Adrenal gland (tissue), 12 donors: ENCODE results near the gene TPO. TPM values are rescaled to one million over a fixed set of nuclear protein-coding genes. Genes with fewer than 3 reads are reported as not detected.

Experiments
- DNase-seq, 7 donors: peaks; one replicate each; pipeline ENCODE4 v3.0.0-alpha.2; 2019 to 2020
- H3K27ac ChIP-seq, 5 donors: fragments of 200-600 bp; sonication (generic) in 4 of 5; 1 replicate in 3 of 5; 2 replicates in 2 of 5; pipeline versions ENCODE4 v1.5.1 to v1.8.0; 2016 to 2020; ENCODE audit warnings: mild to moderate bottlenecking in 1 of 5
- H3K27me3 ChIP-seq: fragments of 200-600 bp; 2 replicates; pipeline ENCODE4 v1.8.0; 2021
- H3K36me3 ChIP-seq, 2 donors: fragments of 200-600 bp; replicated peaks in 1 of 2; 1 replicate in 1 of 2; 2 replicates in 1 of 2; pipeline versions ENCODE4 v1.5.1 to v1.8.0; 2018 to 2022
- H3K4me1 ChIP-seq, 2 donors: fragments of 200-600 bp; replicated peaks in 1 of 2; 1 replicate in 1 of 2; 2 replicates in 1 of 2; pipeline versions ENCODE4 v1.5.1 to v1.8.0; 2018 to 2021
- H3K4me3 ChIP-seq, 4 donors: fragments of 200-600 bp; sonication (generic) in 3 of 4; one replicate each; pipeline ENCODE4 v1.5.1; 2016 to 2018
- H3K9me3 ChIP-seq, 3 donors: fragments of 200-600 bp; sonication (generic) in 1 of 3; replicated peaks in 1 of 3; 1 replicate in 2 of 3; 2 replicates in 1 of 3; pipeline versions ENCODE4 v1.5.1 to v1.8.0; 2016 to 2021
- CTCF ChIP-seq, 6 experiments: fragments of 450-650 bp in 4 of 6; fragments of 200-600 bp in 2 of 6; sonication (generic) in 1 of 6; IDR thresholded peaks; 1 replicate in 5 of 6; 2 replicates in 1 of 6; pipeline versions ENCODE4 v1.5.1 to v1.8.0; 2016 to 2021; ENCODE audit warnings: antibody characterized with exemption in 6 of 6, mild to moderate bottlenecking in 2 of 6, moderate library complexity in 1 of 6
- POLR2A ChIP-seq, 2 donors: fragments of 450-650 bp; IDR thresholded peaks; one replicate each; pipeline ENCODE4 v1.6.1; 2017; ENCODE audit warnings: antibody characterized with exemption in 2 of 2, mild to moderate bottlenecking in 2 of 2, moderate library complexity in 1 of 2
- WGBS, 4 donors: extraction: QIAGEN DNeasy Blood & Tissue Kit in 2 of 4; methylation state at CpG; one replicate each; pipeline versions ENCODE4 v1.1.5 to v1.1.7; 2013 to 2017; 5-methylcytosine and 5-hydroxymethylcytosine counted together
- intact Hi-C, 2 donors: fragments of 100-400 bp; cut with DNase I; formaldehyde crosslinking; loops; one replicate each; pipeline versions ENCODE4 v1.14.1 to v1.15.0; 2022 to 2023
- polyA plus RNA-seq, 3 donors: library from polyadenylated mRNA; stranded (reverse); fragments of 200-250 nt in 2 of 3; fragments of 350-450 nt in 1 of 3; fragmentation: Illumina TruSeq in 1 of 3; extraction: RNeasy Lipid Tissue Mini Kit (QIAGEN cat#74804) in 1 of 3; gene quantifications; one replicate each; pipeline ENCODE4 v1.2.3, GENCODE V29; 2013 to 2014
- total RNA-seq, 9 donors: library from RNA; depleted of rRNA in 4 of 9; stranded (reverse); fragments of >200 nt in 4 of 9; fragments of 120-200 nt in 1 of 9; fragmentation: NEBNext Ultra II Directional in 1 of 9; extraction: Animal tissue kit (Norgen Biotek cat#: 25700) in 1 of 9; gene quantifications; one replicate each; pipeline versions ENCODE4 v1.1.0 to v1.2.4, GENCODE V29; 2013 to 2023
- donor health status: healthy with polysubstance abuse.
- donor health status: Bipolar disorder and iron deficiency.
- donor health status: DM: yes; HTN: yes; CAD: no.
- donor health status: DM: no; HTN: no; CAD: no.
- donor health status: DM: no; HTN: no; CAD: no.
- donor health status: DM: yes; HTN: yes; CAD: no.

TPO gene
- total and polyA plus RNA-seq, 12 donors, result 0.08 to 16.0 (median 1.6) TPM; not detected in 8

DNA sequence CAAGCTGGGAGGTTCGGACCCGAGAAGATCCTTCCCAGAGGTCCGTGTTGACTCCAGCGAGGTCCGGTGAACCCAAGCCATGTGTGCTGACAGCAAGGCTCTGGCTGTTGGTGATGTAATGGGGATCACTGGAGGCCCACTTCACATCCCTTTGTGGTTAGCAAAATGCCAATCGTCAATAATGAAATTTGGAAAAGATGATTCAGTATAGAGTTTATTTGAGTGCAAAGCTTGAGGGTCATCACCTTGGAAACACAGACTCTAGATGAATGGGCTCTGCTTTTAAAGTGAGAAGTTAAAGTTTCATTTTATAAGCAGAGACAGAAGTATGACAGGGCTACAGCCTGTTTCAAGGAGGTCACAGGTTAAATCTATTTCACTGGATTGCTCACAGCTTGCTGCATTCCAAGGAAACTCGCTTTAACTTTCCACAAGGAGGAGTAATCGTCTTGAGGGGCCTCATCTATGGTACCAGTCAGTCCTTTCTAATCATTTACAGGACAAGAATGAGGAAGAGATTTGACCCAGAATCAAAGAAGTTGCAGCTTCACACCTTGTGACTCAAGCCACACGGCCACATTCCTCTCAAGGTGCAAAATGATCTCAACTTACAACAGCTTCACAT lies 140.5 kb downstream of the TPO start:
- intact Hi-C loops, result no loop called here
- H3K36me3 ChIP-seq, result no peaks in the 10 kb centered on the region
- peak in 1 of 7 donors; percentile 31 for DNase-seq
- H3K27me3 ChIP-seq, result no peaks in the 10 kb centered on the region
- WGBS, 4 donors, result 61 to 70% (median 69%) methylated on average over 9 of the region's 9 CpGs
- H3K9me3 ChIP-seq, result no peaks in the 10 kb centered on the region
- no peak overlapping the region for H3K4me3 ChIP-seq
- no peak for TF ChIP-seq POLR2A (IDR thresholded peaks at IDR 0.05)
- peak in 2 of 6 experiments; percentile 22 to 28 for TF ChIP-seq CTCF (IDR thresholded peaks at IDR 0.05)
- no peaks in the 10 kb centered on the region for H3K4me1 ChIP-seq
- H3K27ac ChIP-seq, result peak overlapping the region in 2 of 5 donors; percentile 51 to 61

DNA sequence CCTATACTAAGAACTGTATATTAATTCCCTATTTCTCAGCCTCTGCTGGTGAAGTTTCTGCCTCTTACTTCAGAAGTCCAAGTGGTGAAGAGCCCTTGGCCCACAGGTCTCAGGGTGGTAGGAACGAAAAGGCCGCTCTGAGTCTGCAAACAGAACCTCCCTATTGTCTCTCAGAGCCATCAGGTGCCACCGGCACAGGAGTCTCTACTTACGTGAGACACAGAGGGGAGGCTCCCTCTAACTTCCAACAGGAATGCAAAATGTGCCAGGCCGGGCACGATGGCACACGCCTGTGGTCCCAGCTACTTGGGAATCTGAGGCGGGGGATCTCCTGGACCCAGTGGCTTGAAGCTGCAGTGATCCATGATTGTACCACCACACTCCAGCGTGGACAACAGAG lies 143.0 kb downstream of the TPO start:
- Histone ChIP-seq H3K36me3 (no peaks in the 10 kb centered on the region), H3K27me3 (no peaks in the 10 kb centered on the region), H3K4me3 (no peak overlapping the region), H3K9me3 (no peaks in the 10 kb centered on the region), H3K4me1 (no peaks in the 10 kb centered on the region), H3K27ac (no peak overlapping the region)
- 92 to 99% (median 98%) methylated on average over 6 to 9 of the region's 9 CpGs for WGBS, 4 donors
- intact Hi-C loops, result no loop called here
- no peak for TF ChIP-seq POLR2A (IDR thresholded peaks at IDR 0.05)
- no peak for TF ChIP-seq CTCF (IDR thresholded peaks at IDR 0.05)
- no peak for DNase-seq

GRCh38 chr2:1556776-1557466 lies 143.7 kb downstream of the TPO start:
- H3K36me3 ChIP-seq, result no peaks in the 10 kb centered on the region
- H3K27me3 ChIP-seq, result no peaks in the 10 kb centered on the region
- H3K9me3 ChIP-seq, result no peaks in the 10 kb centered on the region
- H3K27ac ChIP-seq, result no peak overlapping the region
- TF ChIP-seq CTCF (IDR thresholded peaks at IDR 0.05) (no peak), POLR2A (IDR thresholded peaks at IDR 0.05) (no peak)
- H3K4me3 ChIP-seq, result no peak overlapping the region
- WGBS, 4 donors, result 40 to 70% (median 66%) methylated on average over 7 to 13 of the region's 13 CpGs
- intact Hi-C loops, result no loop called here
- DNase-seq, result peak; percentile 87 to 94 (median 92)
- H3K4me1 ChIP-seq, result no peaks in the 10 kb centered on the region

DNA sequence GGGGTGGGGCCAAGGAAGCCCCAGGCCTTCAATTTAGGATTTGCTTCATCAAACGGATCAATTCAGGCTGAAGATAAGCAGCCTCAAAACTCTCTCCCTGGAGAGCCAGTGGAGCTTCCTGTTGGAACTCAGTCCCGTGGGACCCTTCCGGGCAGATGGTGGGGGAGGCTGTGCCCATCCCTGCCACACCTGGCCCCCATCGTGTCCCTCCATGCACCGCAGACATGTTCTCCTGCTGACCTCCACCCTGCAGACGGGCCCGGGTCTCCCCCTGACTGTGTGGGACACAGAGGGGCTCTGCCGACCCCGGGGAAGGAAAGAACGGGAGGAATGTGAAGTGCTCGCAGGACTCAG lies 144.2 kb downstream of the TPO start:
- TF ChIP-seq POLR2A (IDR thresholded peaks at IDR 0.05) (no peak), CTCF (IDR thresholded peaks at IDR 0.05) (no peak)
- WGBS, 4 donors, result 77 to 93% (median 86%) methylated on average over 3 to 11 of the region's 11 CpGs
- intact Hi-C loops, result no loop called here

More for the DNA sequence above, 144.2 kb downstream of the TPO start:
- peak in 1 of 7 donors; percentile 12 for DNase-seq
- Histone ChIP-seq H3K4me3 (no peak overlapping the region), H3K9me3 (no peaks in the 10 kb centered on the region), H3K27ac (no peak overlapping the region), H3K4me1 (no peaks in the 10 kb centered on the region), H3K27me3 (no peaks in the 10 kb centered on the region), H3K36me3 (no peaks in the 10 kb centered on the region)
